ENCODE measurements around the gene EXOC1.

Gene EXOC1

DNA sequence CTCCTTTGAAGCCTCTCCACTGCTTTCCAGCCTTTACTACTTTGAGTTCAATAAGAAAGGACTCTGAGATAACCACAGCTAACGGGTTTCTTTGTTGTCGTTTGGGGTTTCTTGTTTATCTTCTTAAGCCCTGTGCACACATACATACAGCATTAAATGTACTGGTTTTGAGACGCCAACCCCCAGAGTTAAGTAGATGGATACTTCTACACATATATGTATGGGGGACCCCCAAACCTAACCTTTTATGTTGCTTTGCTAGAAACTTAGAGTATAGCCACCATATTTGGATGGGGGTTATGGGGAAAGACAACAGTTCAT lies 96.0 kb downstream of the EXOC1 start:
- no peak for DNase-seq (ENCODE audit: low read depth)

DNA sequence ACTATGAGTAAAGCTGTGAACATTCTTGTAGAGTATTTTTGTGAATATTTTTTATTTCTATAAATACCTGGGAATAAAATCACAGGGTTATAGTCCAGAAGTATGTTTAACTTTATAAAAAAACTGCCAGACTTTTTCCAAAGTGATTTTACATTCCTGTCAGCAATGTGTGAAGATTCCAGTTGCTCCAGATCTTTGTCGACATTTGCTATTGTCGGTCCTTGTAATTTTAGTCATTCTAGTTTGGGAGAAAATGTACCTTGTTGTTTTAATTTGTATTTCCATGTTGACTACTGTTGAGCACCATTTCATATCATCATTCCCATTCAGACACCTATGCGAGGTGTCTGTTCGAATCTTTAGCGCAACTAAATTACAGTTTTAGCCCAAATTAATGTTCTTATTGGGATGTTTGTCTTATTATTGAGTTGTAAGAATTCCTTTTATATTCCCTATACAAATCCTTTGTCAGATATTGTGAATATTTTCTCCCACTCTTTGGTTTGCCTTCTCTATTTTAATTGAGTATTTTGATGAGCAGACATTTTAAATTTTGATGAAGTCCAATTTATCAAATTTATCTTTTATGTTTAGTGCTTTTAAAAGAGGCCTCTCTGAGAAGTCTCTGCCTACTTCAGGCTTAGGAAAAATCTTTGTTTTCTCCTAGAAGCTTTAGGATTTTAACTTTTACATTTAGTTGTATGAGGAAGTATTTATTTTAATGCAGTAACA lies 97.9 kb downstream of the EXOC1 start:
- DNase-seq (ENCODE audit: low read depth) = no peak
